Endodermal cell (in vitro differentiated cells): Measurements from ENCODE around the gene NR6A1. TPM values are rescaled to one million over a fixed set of nuclear protein-coding genes. Genes with fewer than 3 reads are reported as not detected.

ENCODE experiments used
- DNase-seq: peaks from one replicate; pipeline ENCODE4 v3.0.0-alpha.2; 2017
- H3K27ac ChIP-seq: 2 replicates; pipeline ENCODE4 v1.5.1; 2013; ENCODE audit warnings: mild to moderate bottlenecking, low read depth, low read length, moderate library complexity
- H3K27me3 ChIP-seq: 2 replicates; pipeline ENCODE4 v1.6.1; 2013; ENCODE audit warnings: mild to moderate bottlenecking, low read length, moderate library complexity; ENCODE audit not compliant: insufficient read depth, control insufficient read depth, poor library complexity, severe bottlenecking
- H3K36me3 ChIP-seq: 2 replicates; pipeline ENCODE4 v1.7.0; 2013; ENCODE audit warnings: mild to moderate bottlenecking, low read length, moderate library complexity; ENCODE audit not compliant: control insufficient read depth, insufficient read depth
- H3K4me1 ChIP-seq: one replicate; pipeline ENCODE4 v1.7.0; 2013; ENCODE audit warnings: low read length; ENCODE audit not compliant: control insufficient read depth, insufficient read depth
- H3K4me3 ChIP-seq: 2 replicates; pipeline ENCODE4 v1.5.1; 2013; ENCODE audit warnings: mild to moderate bottlenecking, low read length, moderate library complexity
- H3K9ac ChIP-seq: 2 replicates; pipeline ENCODE4 v1.6.1; 2013; ENCODE audit warnings: mild to moderate bottlenecking, low read length, moderate library complexity; ENCODE audit not compliant: poor library complexity, severe bottlenecking; ENCODE audit errors: extremely low read depth
- H3K9me3 ChIP-seq: 2 replicates; pipeline ENCODE4 v1.6.1; 2013; ENCODE audit warnings: mild to moderate bottlenecking, low read length, moderate library complexity; ENCODE audit not compliant: control insufficient read depth
- H3K27ac Mint-ChIP-seq: 2 replicates; pipeline ENCODE4 v1.8.0; 2020; ENCODE audit warnings: mixed read lengths
- H3K27me3 Mint-ChIP-seq: 2 replicates; pipeline ENCODE4 v1.8.0; 2021; ENCODE audit warnings: mild to moderate bottlenecking, mixed read lengths; ENCODE audit not compliant: insufficient read depth
- H3K36me3 Mint-ChIP-seq: 2 replicates; pipeline ENCODE4 v1.8.0; 2020; ENCODE audit warnings: low read depth, mixed read lengths
- H3K4me1 Mint-ChIP-seq: 2 replicates; pipeline ENCODE4 v1.8.0; 2020; ENCODE audit warnings: mixed read lengths
- H3K4me3 Mint-ChIP-seq: 2 replicates; pipeline ENCODE4 v1.8.0; 2020; ENCODE audit warnings: mild to moderate bottlenecking, moderate library complexity, mixed read lengths
- H3K9me3 Mint-ChIP-seq: 2 replicates; pipeline ENCODE4 v1.8.0; 2020; ENCODE audit warnings: mild to moderate bottlenecking, mixed read lengths
- CTCF ChIP-seq: fragments of 200-600 bp; sonication (generic); conservative IDR thresholded peaks from 2 replicates; pipeline ENCODE4 v1.5.0; 2021; ENCODE audit warnings: antibody characterized with exemption, mild to moderate bottlenecking
- WGBS, 2 experiments: methylation state at CpG; one replicate each; pipeline versions ENCODE4 v1.1.5 to v1.1.7; 2013; ENCODE audit warnings: missing lambda C conversion rate in 2 of 2, mixed read lengths in 1 of 2; ENCODE audit not compliant: insufficient coverage in 1 of 2, insufficient read length in 1 of 2; 5-methylcytosine and 5-hydroxymethylcytosine counted together
- total RNA-seq, 2 donors: library from RNA; stranded (reverse); fragmentation: NEBNext Ultra II Directional in 1 of 2; extraction: Animal tissue kit (Norgen Biotek cat#: 25700) in 1 of 2; gene quantifications; 2 replicates in 1 of 2; 3 replicates in 1 of 2; pipeline ENCODE4 v1.2.1, GENCODE V29; 2021

The NR6A1 gene
- total RNA-seq, 2 donors from 2014 or later = 168 to 206 TPM

GRCh38 chr9:124485201-124485600 is 285.9 kb downstream of the NR6A1 start:
- H3K9ac ChIP-seq = no peak overlapping the region
- H3K27ac Mint-ChIP-seq = no peak overlapping the region
- H3K36me3 Mint-ChIP-seq = no peaks in the 10 kb centered on the region
- H3K4me3 Mint-ChIP-seq = no peak overlapping the region
- no peak overlapping the region for H3K27ac ChIP-seq
- no peak overlapping the region for H3K4me3 ChIP-seq
- 77 to 87% methylated on average over 4 to 13 of the region's 13 CpGs for WGBS, 2 experiments
- H3K36me3 ChIP-seq = no peaks in the 10 kb centered on the region
- peaks cover 69% of the 10 kb centered on the region for H3K27me3 Mint-ChIP-seq
- H3K4me1 ChIP-seq = no peaks in the 10 kb centered on the region
- H3K27me3 ChIP-seq = peaks cover 12% of the 10 kb centered on the region
- H3K9me3 Mint-ChIP-seq = no peaks in the 10 kb centered on the region
- DNase-seq = no peak
- H3K9me3 ChIP-seq = no peaks in the 10 kb centered on the region
- TF ChIP-seq CTCF = no peak
- peaks cover 4% of the 10 kb centered on the region for H3K4me1 Mint-ChIP-seq

GRCh38 chr9:124483481-124483880 is 287.6 kb downstream of the NR6A1 start:
- no peak overlapping the region for H3K27ac Mint-ChIP-seq
- WGBS, 2 experiments = 95 to 96% methylated on average over 8 to 9 of the region's 9 CpGs
- no peaks in the 10 kb centered on the region for H3K36me3 Mint-ChIP-seq
- H3K4me3 Mint-ChIP-seq = no peak overlapping the region
- no peak overlapping the region for H3K4me3 ChIP-seq
- H3K4me1 Mint-ChIP-seq = peaks cover 4% of the 10 kb centered on the region
- no peaks in the 10 kb centered on the region for H3K9me3 Mint-ChIP-seq
- no peak for DNase-seq
- no peaks in the 10 kb centered on the region for H3K4me1 ChIP-seq
- peaks cover 29% of the 10 kb centered on the region for H3K27me3 ChIP-seq
- no peak overlapping the region for H3K27ac ChIP-seq
- no peak overlapping the region for H3K9ac ChIP-seq
- peaks cover 74% of the 10 kb centered on the region for H3K27me3 Mint-ChIP-seq
- no peak for TF ChIP-seq CTCF
- no peaks in the 10 kb centered on the region for H3K36me3 ChIP-seq
- no peaks in the 10 kb centered on the region for H3K9me3 ChIP-seq

GRCh38 chr9:124482431-124483031 is 288.6 kb downstream of the NR6A1 start:
- Histone ChIP-seq H3K9me3 (no peaks in the 10 kb centered on the region), H3K27ac (no peak overlapping the region), H3K4me3 (no peak overlapping the region), H3K4me1 (no peaks in the 10 kb centered on the region), H3K27me3 (peaks cover 35% of the 10 kb centered on the region), H3K36me3 (no peaks in the 10 kb centered on the region), H3K9ac (no peak overlapping the region)
- H3K4me1 Mint-ChIP-seq = peaks cover 6% of the 10 kb centered on the region
- H3K36me3 Mint-ChIP-seq = no peaks in the 10 kb centered on the region
- TF ChIP-seq CTCF = no peak
- peak; percentile 90 for DNase-seq
- H3K9me3 Mint-ChIP-seq = no peaks in the 10 kb centered on the region
- WGBS, 2 experiments = 36 to 46% methylated on average over 12 to 26 of the region's 26 CpGs
- peaks cover 71% of the 10 kb centered on the region for H3K27me3 Mint-ChIP-seq
- H3K4me3 Mint-ChIP-seq = no peak overlapping the region
- no peak overlapping the region for H3K27ac Mint-ChIP-seq
